HL-60 (cell line): Measurements from ENCODE around the gene MET.

Source experiments
- CTCF ChIP-seq: IDR thresholded peaks from one replicate; pipeline ENCODE4 v1.5.1; 2011; ENCODE audit warnings: low read length, control low read depth, inconsistent platforms; ENCODE audit not compliant: insufficient read depth
- GABPA ChIP-seq: IDR thresholded peaks from 2 replicates; pipeline ENCODE4 v1.6.1; 2012; ENCODE audit warnings: low read depth
- POLR2AphosphoS5 ChIP-seq: IDR thresholded peaks from 2 replicates; pipeline ENCODE4 v1.6.1; 2012; ENCODE audit warnings: low read depth

GRCh38 chr7:116702046-116702785 lies 30.2 kb downstream of the MET start:
- TF ChIP-seq CTCF (no peak), POLR2AphosphoS5 (no peak), GABPA (no peak)
